IMR-90 (cell line): ENCODE results near the gene NCBP2L. TPM values are rescaled to one million over a fixed set of nuclear protein-coding genes. Genes with fewer than 3 reads are reported as not detected.

Experiments used
- ATAC-seq: fragments of 200-7000 bp; cut with Tn5 transposase; 2 replicates; pipeline ENCODE4 v1.9.1; 2020; ENCODE audit warnings: low read depth, mild to moderate bottlenecking, moderate library complexity
- BruUV-seq: library from RNA; stranded (reverse); fragments of 400-500 nt; replicated peaks from 2 replicates; lab custom pipeline; 2021; lab: Mats Ljungman, UMichigan
- CTCF ChIA-PET: fragments of 300-600 bp; formaldehyde crosslinking; extraction: SDS; loops from one replicate; lab custom pipeline; 2021; ENCODE audit warnings: antibody characterized with exemption; lab: Yijun Ruan, JAX
- POLR2A ChIA-PET: fragments of 300-600 bp; sonication (Branson Sonifier 250); formaldehyde crosslinking; loops from one replicate; lab custom pipeline; 2022; ENCODE audit warnings: antibody characterized with exemption; ENCODE audit not compliant: unreplicated experiment; lab: Charles Lee
- DNase-seq: peaks from one replicate; pipeline ENCODE4 v3.0.0; 2013
- H2AFZ ChIP-seq: replicated peaks from 2 replicates; pipeline ENCODE3; 2013; ENCODE audit warnings: low read length, mild to moderate bottlenecking; ENCODE audit not compliant: poor library complexity
- H2AK5ac ChIP-seq: 2 replicates; pipeline ENCODE4 v1.6.1; 2013; ENCODE audit warnings: low read depth, low read length, inconsistent platforms
- H2AK9ac ChIP-seq: replicated peaks from 2 replicates; pipeline ENCODE3; 2013; ENCODE audit warnings: mild to moderate bottlenecking, low read depth, low read length, moderate library complexity; ENCODE audit not compliant: poor library complexity
- H2BK120ac ChIP-seq: 2 replicates; pipeline ENCODE4 v1.6.1; 2013; ENCODE audit warnings: low read depth, low read length, inconsistent platforms
- H2BK15ac ChIP-seq: 3 replicates; pipeline ENCODE4 v1.6.1; 2013; ENCODE audit warnings: low read depth, low read length, inconsistent platforms
- H2BK20ac ChIP-seq: 2 replicates; pipeline ENCODE4 v1.6.1; 2013; ENCODE audit warnings: low read depth, mild to moderate bottlenecking, inconsistent platforms, low read length, moderate library complexity
- H2BK5ac ChIP-seq: 2 replicates; pipeline ENCODE4 v1.6.1; 2013; ENCODE audit warnings: mild to moderate bottlenecking, low read depth, low read length, inconsistent platforms; ENCODE audit not compliant: poor library complexity, severe bottlenecking
- H3K14ac ChIP-seq: replicated peaks from 2 replicates; pipeline ENCODE4 v1.6.1; 2013; ENCODE audit warnings: low read depth, low read length, inconsistent platforms
- H3K18ac ChIP-seq: 2 replicates; pipeline ENCODE4 v1.6.1; 2013; ENCODE audit warnings: low read depth, low read length, control low read depth
- H3K23ac ChIP-seq: 2 replicates; pipeline ENCODE4 v1.6.1; 2013; ENCODE audit warnings: low read depth, low read length, inconsistent platforms
- H3K27ac ChIP-seq: 2 replicates; pipeline ENCODE4 v1.5.1; 2013; ENCODE audit warnings: mild to moderate bottlenecking, control low read depth, low read length; ENCODE audit not compliant: insufficient read depth
- H3K27me3 ChIP-seq: 2 replicates; pipeline ENCODE4 v1.6.1; 2013; ENCODE audit warnings: low read length; ENCODE audit not compliant: control insufficient read depth, insufficient read depth
- H3K36me3 ChIP-seq: 2 replicates; pipeline ENCODE4 v1.6.1; 2013; ENCODE audit warnings: low read length, mixed read lengths; ENCODE audit not compliant: control insufficient read depth, insufficient read depth
- H3K4ac ChIP-seq: 2 replicates; pipeline ENCODE4 v1.6.1; 2013; ENCODE audit warnings: low read depth, low read length, inconsistent platforms
- H3K4me1 ChIP-seq: 2 replicates; pipeline ENCODE4 v1.6.1; 2013; ENCODE audit warnings: low read length, mixed read lengths; ENCODE audit not compliant: control insufficient read depth, insufficient read depth
- H3K4me2 ChIP-seq: 2 replicates; pipeline ENCODE4 v1.6.1; 2013; ENCODE audit warnings: low read depth, mild to moderate bottlenecking, control low read depth, low read length, moderate library complexity
- H3K4me3 ChIP-seq: 2 replicates; pipeline ENCODE4 v1.5.1; 2013; ENCODE audit warnings: low read depth, mild to moderate bottlenecking, control low read depth, low read length, moderate library complexity; ENCODE audit not compliant: insufficient read depth
- H3K56ac ChIP-seq: 2 replicates; pipeline ENCODE4 v1.6.1; 2013; ENCODE audit warnings: low read length, inconsistent platforms; ENCODE audit not compliant: insufficient read depth; ENCODE audit errors: extremely low read depth
- H3K79me1 ChIP-seq, 2 experiments: 2 replicates each; pipeline ENCODE4 v1.6.1; 2013; ENCODE audit warnings: low read length in 2 of 2, inconsistent platforms in 1 of 2, low read depth in 1 of 2
- H3K9ac ChIP-seq: 2 replicates; pipeline ENCODE4 v1.6.1; 2013; ENCODE audit warnings: low read depth, low read length, control low read depth
- H3K9me1 ChIP-seq: 2 replicates; pipeline ENCODE4 v1.6.1; 2013; ENCODE audit warnings: low read length, inconsistent platforms; ENCODE audit not compliant: insufficient read depth
- H3K9me3 ChIP-seq: 2 replicates; pipeline ENCODE4 v1.6.1; 2013; ENCODE audit warnings: low read length; ENCODE audit not compliant: control insufficient read depth, insufficient read depth
- H4K20me1 ChIP-seq: 2 replicates; pipeline ENCODE4 v1.6.1; 2013; ENCODE audit warnings: low read length, inconsistent platforms; ENCODE audit not compliant: insufficient read depth
- H4K5ac ChIP-seq: 2 replicates; pipeline ENCODE4 v1.6.1; 2013; ENCODE audit warnings: mild to moderate bottlenecking, low read depth, low read length, control low read depth
- H4K8ac ChIP-seq, 2 experiments: 2 replicates each; pipeline ENCODE4 v1.6.1; 2013; ENCODE audit warnings: low read depth in 2 of 2, low read length in 2 of 2, control low read depth in 1 of 2, inconsistent platforms in 1 of 2
- H4K91ac ChIP-seq: 2 replicates; pipeline ENCODE4 v1.6.1; 2013; ENCODE audit warnings: low read depth, low read length, inconsistent platforms; ENCODE audit not compliant: insufficient read depth
- CHD1 ChIP-seq: IDR thresholded peaks from 2 replicates; pipeline ENCODE4 v1.6.1; 2012; ENCODE audit warnings: low read depth, low read length, improper control_type of control experiment
- MXI1 ChIP-seq: IDR thresholded peaks from 2 replicates; pipeline ENCODE4 v1.6.1; 2012; ENCODE audit warnings: low read depth, mild to moderate bottlenecking, low read length, moderate library complexity, borderline replicate concordance
- RFX5 ChIP-seq: IDR thresholded peaks from 2 replicates; pipeline ENCODE4 v1.8.0; 2012; ENCODE audit warnings: low read depth, mild to moderate bottlenecking, low read length, moderate library complexity
- WGBS, 2 experiments: methylation state at CpG; one replicate each; pipeline versions ENCODE4 v1.1.5 to v1.1.7; 2013; ENCODE audit warnings: missing lambda C conversion rate in 2 of 2; ENCODE audit not compliant: insufficient read length in 1 of 2; ENCODE audit errors: extremely low coverage in 2 of 2; 5-methylcytosine and 5-hydroxymethylcytosine counted together
- dilution Hi-C: fragments of 300-500 bp; cut with HindIII; formaldehyde crosslinking; loops from one replicate; pipeline ENCODE4 v1.14.3; 2018; ENCODE audit warnings: low sequenced_read_pairs; ENCODE audit not compliant: unreplicated experiment
- in situ Hi-C: fragments of 300-500 bp; cut with MboI; formaldehyde crosslinking; loops from 3 replicates; pipeline ENCODE4 v1.14.3; 2019; ENCODE audit warnings: low sequenced_read_pairs, inconsistent platforms, mixed read lengths
- intact Hi-C: fragments of 100-400 bp; cut with micrococcal nuclease; formaldehyde crosslinking; loops from 2 replicates; pipeline ENCODE4 v1.10.0; 2022
- polyA plus RNA-seq, 3 experiments: library from polyadenylated mRNA; depleted of rRNA; stranded (reverse); fragments of >200 nt; gene quantifications; 2 replicates each; pipeline ENCODE4 v1.2.3, GENCODE V29; 2012; ENCODE audit warnings: low replicate concordance in 1 of 3
- total RNA-seq: library from RNA; depleted of rRNA; stranded (reverse); fragments of >200 nt; gene quantifications from 2 replicates; pipeline ENCODE4 v1.2.3, GENCODE V29; 2012

NCBP2L gene
- total and polyA plus RNA-seq, 2 of the 4 experiments (the other 2 are of a cell fraction): not detected

DNA sequence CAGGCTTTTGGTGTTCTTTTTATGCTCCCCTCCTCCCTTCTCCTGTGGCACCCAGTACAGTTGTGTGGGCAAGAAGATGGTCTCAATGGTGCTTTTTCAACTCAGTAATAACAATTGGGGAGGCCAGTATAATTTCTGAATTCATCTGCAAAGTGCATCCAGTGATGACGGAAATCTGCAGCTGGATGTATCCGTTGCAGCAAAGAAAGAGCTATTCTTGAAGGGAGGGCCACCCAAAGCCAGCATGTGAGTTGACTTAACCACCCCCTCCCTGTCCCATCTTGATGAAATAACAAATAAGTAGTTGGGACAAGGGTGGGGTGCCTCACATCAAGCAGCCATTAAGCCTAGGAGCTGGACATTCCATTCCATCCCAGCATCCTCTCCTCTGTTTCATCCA, 32.7 kb upstream of the NCBP2L start:
- H2AK9ac ChIP-seq: no peak overlapping the region
- H2AFZ ChIP-seq: no peak overlapping the region
- H3K4me3 ChIP-seq: no peak overlapping the region
- intact Hi-C loops (no loop called here), dilution Hi-C loops (no loop called here), in situ Hi-C loops (no loop called here)
- H3K4me1 ChIP-seq: peaks cover 3% of the 10 kb centered on the region; the same call in 1 of the 2 replicates
- H2BK20ac ChIP-seq: no peak overlapping the region
- H3K36me3 ChIP-seq: no peaks in the 10 kb centered on the region
- peaks cover 40% of the 10 kb centered on the region for H3K27me3 ChIP-seq
- DNase-seq: no peak
- TF ChIP-seq MXI1 (no peak), RFX5 (no peak), CHD1 (no peak)
- H4K20me1 ChIP-seq: no peaks in the 10 kb centered on the region
- no peak overlapping the region for H4K91ac ChIP-seq
- H3K4ac ChIP-seq: no peak overlapping the region
- no peak overlapping the region for H3K9ac ChIP-seq
- H3K18ac ChIP-seq: no peak overlapping the region
- H3K9me3 ChIP-seq: no peaks in the 10 kb centered on the region
- no peak overlapping the region for H3K14ac ChIP-seq
- ATAC-seq: no peak
- H3K79me1 ChIP-seq: no peaks in the 10 kb centered on the region
- no peak overlapping the region for H3K4me2 ChIP-seq
- no peak overlapping the region for H2BK15ac ChIP-seq
- CTCF ChIA-PET: no interaction called here
- BruUV-seq: no TSS peak
- no peak overlapping the region for H2BK120ac ChIP-seq
- H3K27ac ChIP-seq: no peak overlapping the region
- POLR2A ChIA-PET: no interaction called here
- no peak overlapping the region for H4K8ac ChIP-seq
- no peak overlapping the region for H2AK5ac ChIP-seq
- no peaks in the 10 kb centered on the region; the same call in 1 of the 2 replicates for H3K9me1 ChIP-seq
- H2BK5ac ChIP-seq: no peak overlapping the region
- H4K5ac ChIP-seq: no peak overlapping the region
- WGBS, 2 experiments: no CpG with 5 or more reads among the region's 2 CpGs
- no peak overlapping the region for H3K23ac ChIP-seq
- H3K56ac ChIP-seq: no peak overlapping the region
